ENCODE measurements around the gene NEDD4L. TPM values are rescaled to one million over a fixed set of nuclear protein-coding genes. Genes with fewer than 3 reads are reported as not detected.

NEDD4L gene
- total and polyA plus RNA-seq, 2 donors (not counting 1 experiment from before 2014, with no cell fraction given): 10.3 to 25.7 TPM

GRCh38 chr18:58426611-58427010, 382.6 kb downstream of the NEDD4L start:
- H3K27ac ChIP-seq (ENCODE audit: low read length in 2 of 2): no peak overlapping the region
- H3K9ac ChIP-seq (ENCODE audit: low read length): no peak overlapping the region
- no peaks in the 10 kb centered on the region for H3K79me2 ChIP-seq (ENCODE audit: control insufficient read depth, insufficient read depth, low read length)
- H3K4me1 ChIP-seq (ENCODE audit: control insufficient read depth in 2 of 2, insufficient read depth in 2 of 2, low read length in 2 of 2): no peaks in the 10 kb centered on the region
- H3K27me3 Mint-ChIP-seq: peaks cover 10% of the 10 kb centered on the region
- H3K36me3 ChIP-seq (replicated peaks in 1 of 2; ENCODE audit: control extremely low read depth in 1 of 2, control insufficient read depth in 1 of 2, extremely low read depth in 1 of 2, insufficient read depth in 2 of 2, low read length in 1 of 2): no peaks in the 10 kb centered on the region
- TF ChIP-seq, protein P1, sequence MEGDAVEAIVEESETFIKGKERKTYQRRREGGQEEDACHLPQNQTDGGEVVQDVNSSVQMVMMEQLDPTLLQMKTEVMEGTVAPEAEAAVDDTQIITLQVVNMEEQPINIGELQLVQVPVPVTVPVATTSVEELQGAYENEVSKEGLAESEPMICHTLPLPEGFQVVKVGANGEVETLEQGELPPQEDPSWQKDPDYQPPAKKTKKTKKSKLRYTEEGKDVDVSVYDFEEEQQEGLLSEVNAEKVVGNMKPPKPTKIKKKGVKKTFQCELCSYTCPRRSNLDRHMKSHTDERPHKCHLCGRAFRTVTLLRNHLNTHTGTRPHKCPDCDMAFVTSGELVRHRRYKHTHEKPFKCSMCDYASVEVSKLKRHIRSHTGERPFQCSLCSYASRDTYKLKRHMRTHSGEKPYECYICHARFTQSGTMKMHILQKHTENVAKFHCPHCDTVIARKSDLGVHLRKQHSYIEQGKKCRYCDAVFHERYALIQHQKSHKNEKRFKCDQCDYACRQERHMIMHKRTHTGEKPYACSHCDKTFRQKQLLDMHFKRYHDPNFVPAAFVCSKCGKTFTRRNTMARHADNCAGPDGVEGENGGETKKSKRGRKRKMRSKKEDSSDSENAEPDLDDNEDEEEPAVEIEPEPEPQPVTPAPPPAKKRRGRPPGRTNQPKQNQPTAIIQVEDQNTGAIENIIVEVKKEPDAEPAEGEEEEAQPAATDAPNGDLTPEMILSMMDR (IDR thresholded peaks at IDR 0.05): no peak
- TF ChIP-seq EZH2 (IDR thresholded peaks at IDR 0.05; ENCODE audit: borderline replicate concordance, insufficient read depth, low read depth, low read length, poor library complexity, severe bottlenecking): no peak
- no peak overlapping the region for H3K27ac Mint-ChIP-seq
- H3K4me1 Mint-ChIP-seq: no peaks in the 10 kb centered on the region
- intact Hi-C loops (cut with micrococcal nuclease): no loop called here
- POLR2A ChIA-PET: no interaction called here
- H4K20me1 ChIP-seq (ENCODE audit: control insufficient read depth, insufficient read depth, low read length, poor library complexity, severe bottlenecking): no peaks in the 10 kb centered on the region
- no peak overlapping the region for H3K4me2 ChIP-seq (replicated peaks; ENCODE audit: low read depth, low read length, poor library complexity, severe bottlenecking)
- no peaks in the 10 kb centered on the region for H3K9me3 ChIP-seq (ENCODE audit: control extremely low read depth in 1 of 3, control insufficient read depth in 2 of 3, insufficient read depth in 1 of 3, low read length in 2 of 3)
- CTCF ChIA-PET: interaction anchor here (1.3 kb wide), 1 partner anchor 10 kb away, joined by 7 read pairs; no protein-coding TSS in a partner anchor
- H3K27me3 ChIP-seq (replicated peaks in 1 of 4; ENCODE audit: control extremely low read depth in 1 of 4, control insufficient read depth in 3 of 4, insufficient read depth in 4 of 4, low read length in 3 of 4): peaks cover 0 to 7% (median 0%) of the 10 kb centered on the region in 4 experiments
- no peak for ATAC-seq (ENCODE audit: low read depth)
- H3K4me3 ChIP-seq (ENCODE audit: control extremely low read depth in 1 of 5, extremely low read depth in 1 of 5, insufficient read depth in 1 of 5, low read depth in 2 of 5, low read length in 4 of 5): no peak overlapping the region
- WGBS (ENCODE audit: insufficient coverage): 88% methylated on average over 3 of the region's 4 CpGs
- H2AFZ ChIP-seq (ENCODE audit: insufficient read depth, low read depth, low read length, poor library complexity, severe bottlenecking): no peak overlapping the region
- H3K4me3 Mint-ChIP-seq: no peak overlapping the region
- H3K9me3 Mint-ChIP-seq (ENCODE audit: insufficient read depth): no peaks in the 10 kb centered on the region
- no peak for DNase-seq

DNA sequence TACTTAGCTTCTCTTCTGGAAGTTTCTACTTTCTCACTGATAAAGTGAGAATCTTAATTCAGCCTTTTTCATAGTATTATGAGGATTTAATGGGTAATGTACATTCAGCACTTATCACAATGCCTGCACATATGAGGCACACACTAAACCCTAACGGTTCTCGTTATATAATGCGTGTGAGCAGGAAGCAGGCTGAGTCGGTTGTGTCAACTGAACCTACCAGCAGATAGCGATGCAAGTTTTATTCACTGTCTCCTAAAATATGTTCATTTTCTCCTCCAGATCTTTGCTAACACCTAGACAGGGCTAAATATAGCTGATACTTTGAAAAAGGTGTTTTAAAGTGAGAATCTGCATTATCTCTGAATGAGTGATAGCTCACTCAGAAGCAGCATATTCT, 383.3 kb downstream of the NEDD4L start:
- H4K20me1 ChIP-seq (ENCODE audit: control insufficient read depth, insufficient read depth, low read length, poor library complexity, severe bottlenecking): no peaks in the 10 kb centered on the region
- TF ChIP-seq, protein P1 (IDR thresholded peaks at IDR 0.05): no peak
- no peak for TF ChIP-seq EZH2 (IDR thresholded peaks at IDR 0.05; ENCODE audit: borderline replicate concordance, insufficient read depth, low read depth, low read length, poor library complexity, severe bottlenecking)
- DNase-seq: no peak
- H3K27me3 ChIP-seq (replicated peaks in 1 of 4; ENCODE audit: control extremely low read depth in 1 of 4, control insufficient read depth in 3 of 4, insufficient read depth in 4 of 4, low read length in 3 of 4): peaks cover 0 to 1% (median 0%) of the 10 kb centered on the region in 4 experiments
- peaks cover 10% of the 10 kb centered on the region for H3K27me3 Mint-ChIP-seq
- H3K9me3 Mint-ChIP-seq (ENCODE audit: insufficient read depth): no peaks in the 10 kb centered on the region
- H3K9me3 ChIP-seq (ENCODE audit: control extremely low read depth in 1 of 3, control insufficient read depth in 2 of 3, insufficient read depth in 1 of 3, low read length in 2 of 3): no peaks in the 10 kb centered on the region
- no peak overlapping the region for H3K27ac ChIP-seq (ENCODE audit: low read length in 2 of 2)
- no peaks in the 10 kb centered on the region for H3K4me1 Mint-ChIP-seq
- no peak for ATAC-seq (ENCODE audit: low read depth)
- H3K27ac Mint-ChIP-seq: no peak overlapping the region
- H3K4me3 ChIP-seq (ENCODE audit: control extremely low read depth in 1 of 5, extremely low read depth in 1 of 5, insufficient read depth in 1 of 5, low read depth in 2 of 5, low read length in 4 of 5): no peak overlapping the region
- no peak overlapping the region for H3K4me3 Mint-ChIP-seq
- H3K9ac ChIP-seq (ENCODE audit: low read length): no peak overlapping the region
- POLR2A ChIA-PET: no interaction called here
- intact Hi-C loops (cut with micrococcal nuclease): no loop called here
- no peak overlapping the region for H2AFZ ChIP-seq (ENCODE audit: insufficient read depth, low read depth, low read length, poor library complexity, severe bottlenecking)
- no peaks in the 10 kb centered on the region for H3K4me1 ChIP-seq (ENCODE audit: control insufficient read depth in 2 of 2, insufficient read depth in 2 of 2, low read length in 2 of 2)
- no peak overlapping the region for H3K4me2 ChIP-seq (replicated peaks; ENCODE audit: low read depth, low read length, poor library complexity, severe bottlenecking)
- no peaks in the 10 kb centered on the region for H3K36me3 ChIP-seq (replicated peaks in 1 of 2; ENCODE audit: control extremely low read depth in 1 of 2, control insufficient read depth in 1 of 2, extremely low read depth in 1 of 2, insufficient read depth in 2 of 2, low read length in 1 of 2)
- CTCF ChIA-PET: interaction anchor here (1.3 kb wide), 1 partner anchor 10 kb away, joined by 7 read pairs; no protein-coding TSS in a partner anchor
- no CpG with 5 or more reads among the region's 5 CpGs for WGBS (ENCODE audit: insufficient coverage)
- H3K79me2 ChIP-seq (ENCODE audit: control insufficient read depth, insufficient read depth, low read length): no peaks in the 10 kb centered on the region

All from B cell (primary cell).